Fibroblast of peridontal ligament (primary cell): ENCODE measurements around the gene CCDC187.
"Not testable (repeated sequence)": the region's sequence is repeated elsewhere in the genome, so short reads cannot be mapped to it uniquely, and the experiment has no call there.

Experiments used
- DNase-seq: peaks from one replicate; pipeline ENCODE4 v3.0.0-alpha.2; 2010; ENCODE audit errors: extremely low read depth

CCDC187 gene

DNA sequence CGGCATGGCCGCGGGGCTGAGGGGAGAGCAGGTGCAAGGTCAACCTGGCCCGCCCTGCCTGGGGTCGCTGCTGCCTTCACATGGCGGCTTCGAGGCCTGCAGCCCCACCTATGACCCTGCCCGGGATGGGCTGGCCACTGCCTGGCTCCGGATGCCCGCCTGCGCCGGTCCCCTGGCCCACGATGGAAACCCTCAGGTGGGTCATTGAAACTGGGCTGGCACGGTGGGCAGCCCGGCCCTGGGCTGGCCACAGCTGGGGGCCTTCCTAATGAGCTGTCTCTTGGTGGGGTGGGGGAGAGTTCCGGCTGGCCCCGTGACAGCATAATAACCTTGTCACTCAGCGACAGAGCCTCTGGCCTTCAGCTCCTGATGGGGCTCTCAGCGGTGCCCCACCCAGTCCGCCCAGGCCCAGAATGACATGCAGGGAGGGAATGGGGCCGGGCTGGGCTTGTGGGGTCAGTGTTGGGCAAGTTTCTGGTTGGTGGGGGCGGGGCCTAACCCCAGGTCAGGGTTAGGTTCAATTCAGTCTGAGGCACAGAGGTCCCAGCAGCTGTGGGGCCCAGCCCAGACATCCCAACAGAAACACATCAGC is at the start of gene CCDC187:
Gene CCDC187, minus strand, starts transcription at position 270 of the 592 bp plus-strand sequence. Its CDS starts 264 bp downstream, at position 6.
- DNase-seq, result no peak

- no peak for DNase-seq
These were observed 49.2 kb upstream of the CCDC187 start for GRCh38 chr9:136353088-136353487.

GRCh38 chr9:136352682-136353081 is 48.8 kb upstream of the CCDC187 start:
- DNase-seq, result no peak

DNA sequence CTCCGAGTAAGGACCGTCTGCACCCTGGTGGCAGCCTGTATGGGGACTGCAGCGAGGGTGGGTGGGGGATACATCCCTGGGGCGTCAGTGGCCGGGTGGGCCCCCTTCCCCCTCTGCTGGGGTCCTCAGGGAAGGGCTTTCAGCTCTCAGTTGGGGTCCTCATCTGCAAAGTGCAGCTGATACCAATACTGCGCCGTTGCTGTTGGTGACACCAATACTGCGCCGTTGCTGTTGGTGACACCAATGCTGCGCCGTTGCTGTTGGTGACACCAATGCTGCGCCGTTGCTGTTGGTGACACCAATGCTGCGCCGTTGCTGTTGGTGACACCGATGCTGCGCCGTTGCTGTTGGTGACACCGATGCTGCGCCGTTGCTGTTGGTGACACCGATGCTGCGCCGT is 48.0 kb upstream of the CCDC187 start:
- not testable (repeated sequence) for DNase-seq

- no peak for DNase-seq
These were observed 47.4 kb upstream of the CCDC187 start for GRCh38 chr9:136351252-136351800.

- DNase-seq, result no peak
These were observed 45.7 kb upstream of the CCDC187 start for GRCh38 chr9:136349546-136349945.

GRCh38 chr9:136348691-136349090 is 44.8 kb upstream of the CCDC187 start:
- no peak for DNase-seq

DNA sequence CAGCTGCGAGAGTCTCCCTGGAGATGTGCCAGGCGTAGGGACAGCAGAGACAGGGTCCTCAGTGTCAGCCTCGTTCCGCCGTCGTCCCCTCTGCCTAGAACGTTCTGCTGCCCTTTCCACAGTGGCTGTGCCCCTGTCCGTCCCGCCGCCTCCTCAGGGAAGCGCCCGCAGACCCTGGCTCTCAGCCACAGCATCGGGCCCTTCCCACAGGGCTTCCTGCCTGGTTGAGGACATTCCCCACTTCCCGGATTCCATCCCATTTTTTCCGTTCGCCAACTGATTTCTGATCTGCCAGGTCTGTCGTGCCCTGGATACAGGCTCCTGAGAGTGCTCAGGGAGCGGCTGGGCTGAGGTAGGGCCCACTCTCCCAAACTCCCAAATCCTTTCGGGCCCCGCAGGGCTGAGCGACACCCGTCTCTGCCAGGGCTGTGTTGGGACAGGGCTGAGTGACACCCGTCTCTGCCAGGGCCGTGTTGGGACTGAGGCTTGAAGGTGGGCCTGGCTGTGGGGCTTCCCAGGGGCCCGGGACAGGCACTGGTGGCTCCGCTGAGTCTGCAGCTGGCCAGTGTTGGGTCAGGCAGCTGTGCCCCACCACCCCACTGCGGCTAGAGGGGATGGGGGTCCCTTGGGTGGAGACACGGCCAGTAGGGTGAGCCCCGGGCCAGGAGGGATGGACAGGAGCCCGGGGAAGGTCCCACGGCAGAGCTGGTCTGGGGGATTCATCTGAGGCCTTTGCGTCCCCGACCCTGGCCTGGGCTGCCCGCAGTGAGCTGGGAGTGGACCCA is 43.8 kb upstream of the CCDC187 start:
- no peak for DNase-seq

DNA sequence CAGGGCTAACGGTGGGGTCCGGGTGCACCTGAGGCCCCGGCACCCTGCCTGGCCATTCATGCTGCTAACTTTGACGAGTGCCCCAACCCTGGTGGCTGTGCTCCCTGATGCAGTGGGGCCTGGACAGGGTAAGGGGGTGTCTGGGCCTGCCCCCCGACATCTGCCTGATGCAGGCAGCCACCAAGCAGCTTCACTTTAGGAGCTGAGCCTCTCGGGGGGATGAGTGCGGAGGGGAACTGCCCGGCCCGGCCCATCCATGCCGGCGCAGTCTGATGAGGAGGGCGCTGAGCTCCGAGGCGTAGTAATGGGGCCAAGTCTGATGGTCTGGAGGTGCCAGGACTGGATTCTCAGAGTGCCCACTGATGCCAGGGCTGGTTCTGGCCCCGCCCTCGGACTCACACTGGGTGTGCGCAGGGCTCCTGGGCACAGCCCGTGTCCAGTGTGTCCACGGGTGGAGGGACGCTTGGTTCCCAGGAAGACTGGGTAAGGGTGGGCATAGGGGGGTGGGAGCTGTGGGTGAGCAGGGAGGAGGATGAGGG is 43.1 kb upstream of the CCDC187 start:
- DNase-seq, result no peak

DNA sequence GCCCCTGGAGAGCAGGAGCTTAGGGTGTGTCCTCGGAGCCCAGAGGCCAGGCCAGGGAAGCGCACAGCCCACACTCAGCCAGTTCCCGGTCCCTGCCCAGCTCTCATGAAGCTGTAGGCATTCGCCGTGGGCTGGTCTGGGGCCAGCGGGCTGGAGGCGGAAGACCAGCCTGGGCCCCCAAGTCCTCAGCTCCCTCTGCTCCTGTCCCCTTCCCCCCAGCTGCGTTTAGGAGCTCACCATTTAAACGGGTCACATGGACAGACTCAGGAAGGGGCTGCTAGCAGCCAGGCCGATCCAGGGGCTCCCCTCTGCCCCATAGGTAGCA is 42.2 kb upstream of the CCDC187 start:
- no peak for DNase-seq

DNA sequence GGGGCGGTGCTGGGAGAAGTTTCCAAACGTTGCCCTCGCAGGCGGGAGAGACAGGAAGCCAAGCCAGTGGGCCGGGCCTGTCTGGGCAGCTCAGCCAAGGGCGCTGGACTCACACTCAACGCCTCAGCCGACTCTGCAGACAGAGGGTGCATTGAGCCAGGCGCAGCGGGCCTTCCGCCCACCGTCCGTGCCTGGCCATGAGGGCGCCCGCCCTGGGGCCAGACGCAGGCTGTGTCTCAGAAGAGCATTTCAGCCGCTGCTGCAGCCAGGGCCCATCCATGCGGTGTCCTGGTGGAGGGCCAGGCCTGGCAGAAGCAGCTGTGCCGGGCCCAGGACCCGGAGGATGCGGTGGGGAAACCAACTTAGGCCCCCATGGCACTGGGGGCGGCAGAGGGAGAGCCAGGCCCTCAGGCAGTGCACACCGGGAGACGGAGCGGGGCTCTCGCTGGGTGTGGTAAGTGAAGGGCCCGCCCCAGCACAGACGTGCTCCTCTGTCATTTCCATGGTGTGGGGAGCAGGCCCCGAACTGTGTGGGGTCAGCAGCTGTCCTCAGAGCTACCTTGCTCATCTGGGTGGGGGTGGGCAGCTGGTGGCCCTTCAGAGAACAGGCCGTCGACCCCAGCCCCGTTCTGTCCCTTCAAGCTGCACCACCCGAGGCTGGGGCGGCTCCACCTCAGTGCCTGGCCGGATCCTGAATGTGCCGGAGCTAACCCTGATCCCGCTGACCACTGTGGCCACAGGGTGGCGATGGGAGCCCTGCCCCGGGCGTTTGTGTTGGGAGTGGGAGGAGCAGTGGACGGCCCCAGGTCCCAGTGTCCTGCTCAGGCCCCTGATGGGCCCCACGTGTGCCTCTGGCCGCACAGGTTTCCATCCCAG is 41.6 kb upstream of the CCDC187 start:
- DNase-seq, result no peak

DNA sequence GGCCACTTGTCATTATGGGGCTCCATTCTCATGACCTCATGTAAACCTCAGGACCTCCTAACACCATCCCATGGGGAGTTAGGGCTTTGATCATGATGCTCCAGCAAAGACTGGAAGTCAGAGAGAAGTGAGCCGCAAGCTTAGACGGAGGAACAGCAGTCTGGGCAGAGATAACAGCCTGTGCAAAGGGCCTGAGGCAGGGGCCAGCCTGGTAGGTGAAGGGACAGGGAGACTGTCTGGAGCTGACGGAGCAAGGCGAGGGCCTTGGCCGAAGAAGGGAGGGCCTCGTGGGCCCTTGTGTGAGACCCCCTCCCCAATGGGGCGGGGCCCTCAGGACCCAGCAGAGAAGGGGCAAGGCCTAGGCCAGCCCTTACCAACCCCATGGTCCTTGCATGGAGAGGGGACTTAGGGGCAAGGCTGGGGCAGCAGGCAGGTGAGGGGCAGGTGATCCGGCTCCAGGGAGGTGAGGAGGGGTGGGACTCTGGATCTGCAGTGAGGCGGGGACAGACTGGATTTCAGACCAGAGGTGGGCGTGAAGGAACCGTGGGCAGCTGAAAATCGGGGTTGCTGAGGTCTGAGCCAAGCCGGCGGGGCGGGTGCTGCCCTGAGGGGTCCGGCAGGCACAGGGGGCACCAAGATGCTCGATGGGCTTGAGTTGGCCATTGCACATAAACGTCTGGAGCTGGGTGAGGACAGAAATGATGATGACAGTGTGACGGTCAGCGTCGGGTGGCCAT is 40.8 kb upstream of the CCDC187 start:
- DNase-seq, result no peak

DNA sequence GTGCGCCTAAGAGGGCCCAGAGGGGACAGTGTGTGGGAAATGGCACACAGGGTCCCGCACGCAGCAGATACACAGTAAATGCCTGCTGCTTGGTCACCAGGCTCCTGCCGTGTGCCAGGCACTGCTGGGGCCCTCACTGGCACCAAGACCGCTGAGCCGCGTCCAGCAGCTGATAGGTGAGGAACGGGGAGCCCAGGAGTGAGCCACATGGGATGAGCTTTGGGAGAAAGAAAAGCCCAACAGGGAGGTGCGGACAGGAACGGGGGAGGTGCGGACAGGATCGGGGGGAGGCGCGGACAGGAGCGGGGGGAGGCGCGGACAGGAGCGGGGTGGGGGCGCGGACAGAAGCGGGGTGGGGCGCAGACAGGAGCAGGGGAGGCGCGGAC is 40.0 kb upstream of the CCDC187 start:
- DNase-seq, result no peak

- DNase-seq, result no peak
These were observed 39.4 kb upstream of the CCDC187 start for GRCh38 chr9:136343121-136343883.

GRCh38 chr9:136342181-136343120 is 38.6 kb upstream of the CCDC187 start:
- DNase-seq, result no peak

- no peak for DNase-seq
These were observed 37.9 kb upstream of the CCDC187 start for GRCh38 chr9:136341769-136342168.

GRCh38 chr9:136341042-136341655 is 37.3 kb upstream of the CCDC187 start:
- no peak for DNase-seq

GRCh38 chr9:136340356-136341041 is 36.6 kb upstream of the CCDC187 start:
- DNase-seq, result no peak

- no peak for DNase-seq
These were observed 36.0 kb upstream of the CCDC187 start for GRCh38 chr9:136339958-136340310.
